ENCODE data around the gene ALKBH7.
"Not testable (repeated sequence)": the region's sequence is repeated elsewhere in the genome, so short reads cannot be mapped to it uniquely, and the experiment has no call there.

Gene ALKBH7

DNA sequence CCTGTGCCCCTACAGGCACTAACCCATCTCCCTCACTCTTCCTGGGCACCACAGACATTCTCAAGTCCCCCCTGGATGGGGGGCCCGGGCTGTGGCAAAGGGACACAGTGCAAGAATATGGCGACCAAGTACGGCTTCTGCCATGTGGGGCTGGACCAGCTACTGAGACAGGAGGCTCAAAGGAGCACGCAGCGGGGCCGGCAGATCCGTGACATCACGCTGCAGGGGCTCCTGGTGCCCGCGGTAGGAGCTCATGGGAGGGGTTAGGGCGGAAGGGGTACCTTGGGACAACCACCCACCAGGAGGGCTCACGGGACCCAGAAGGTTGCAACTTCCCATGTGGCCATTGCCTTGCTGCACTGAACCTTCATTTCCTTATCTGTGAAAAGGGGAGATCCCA, 23.7 kb downstream of the ALKBH7 start:
- Histone ChIP-seq H3K4me2 (no peak overlapping the region), H3K79me2 (ENCODE audit: insufficient read depth, low read depth) (peaks cover 13% of the 10 kb centered on the region; the same call in 1 of the 2 replicates), H3K36me3 (ENCODE audit: insufficient read depth) (no peaks in the 10 kb centered on the region), H3K27ac (no peak overlapping the region), H3K27me3 (ENCODE audit: insufficient read depth, low read depth) (no peaks in the 10 kb centered on the region), H3K9ac (no peak overlapping the region), H4K20me1 (ENCODE audit: insufficient read depth) (no peaks in the 10 kb centered on the region), H3K4me3 (IDR thresholded peaks at IDR 0.05; ENCODE audit: insufficient read depth, low read depth, low read length) (no peak overlapping the region), H3K4me1 (ENCODE audit: low read depth, poor library complexity, severe bottlenecking) (peaks cover 12% of the 10 kb centered on the region), H2AFZ (ENCODE audit: low read depth) (no peak overlapping the region)
- TF ChIP-seq, protein P1, sequence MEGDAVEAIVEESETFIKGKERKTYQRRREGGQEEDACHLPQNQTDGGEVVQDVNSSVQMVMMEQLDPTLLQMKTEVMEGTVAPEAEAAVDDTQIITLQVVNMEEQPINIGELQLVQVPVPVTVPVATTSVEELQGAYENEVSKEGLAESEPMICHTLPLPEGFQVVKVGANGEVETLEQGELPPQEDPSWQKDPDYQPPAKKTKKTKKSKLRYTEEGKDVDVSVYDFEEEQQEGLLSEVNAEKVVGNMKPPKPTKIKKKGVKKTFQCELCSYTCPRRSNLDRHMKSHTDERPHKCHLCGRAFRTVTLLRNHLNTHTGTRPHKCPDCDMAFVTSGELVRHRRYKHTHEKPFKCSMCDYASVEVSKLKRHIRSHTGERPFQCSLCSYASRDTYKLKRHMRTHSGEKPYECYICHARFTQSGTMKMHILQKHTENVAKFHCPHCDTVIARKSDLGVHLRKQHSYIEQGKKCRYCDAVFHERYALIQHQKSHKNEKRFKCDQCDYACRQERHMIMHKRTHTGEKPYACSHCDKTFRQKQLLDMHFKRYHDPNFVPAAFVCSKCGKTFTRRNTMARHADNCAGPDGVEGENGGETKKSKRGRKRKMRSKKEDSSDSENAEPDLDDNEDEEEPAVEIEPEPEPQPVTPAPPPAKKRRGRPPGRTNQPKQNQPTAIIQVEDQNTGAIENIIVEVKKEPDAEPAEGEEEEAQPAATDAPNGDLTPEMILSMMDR (conservative IDR thresholded peaks at IDR 0.05; ENCODE audit: low read depth, low read length) = no peak

DNA sequence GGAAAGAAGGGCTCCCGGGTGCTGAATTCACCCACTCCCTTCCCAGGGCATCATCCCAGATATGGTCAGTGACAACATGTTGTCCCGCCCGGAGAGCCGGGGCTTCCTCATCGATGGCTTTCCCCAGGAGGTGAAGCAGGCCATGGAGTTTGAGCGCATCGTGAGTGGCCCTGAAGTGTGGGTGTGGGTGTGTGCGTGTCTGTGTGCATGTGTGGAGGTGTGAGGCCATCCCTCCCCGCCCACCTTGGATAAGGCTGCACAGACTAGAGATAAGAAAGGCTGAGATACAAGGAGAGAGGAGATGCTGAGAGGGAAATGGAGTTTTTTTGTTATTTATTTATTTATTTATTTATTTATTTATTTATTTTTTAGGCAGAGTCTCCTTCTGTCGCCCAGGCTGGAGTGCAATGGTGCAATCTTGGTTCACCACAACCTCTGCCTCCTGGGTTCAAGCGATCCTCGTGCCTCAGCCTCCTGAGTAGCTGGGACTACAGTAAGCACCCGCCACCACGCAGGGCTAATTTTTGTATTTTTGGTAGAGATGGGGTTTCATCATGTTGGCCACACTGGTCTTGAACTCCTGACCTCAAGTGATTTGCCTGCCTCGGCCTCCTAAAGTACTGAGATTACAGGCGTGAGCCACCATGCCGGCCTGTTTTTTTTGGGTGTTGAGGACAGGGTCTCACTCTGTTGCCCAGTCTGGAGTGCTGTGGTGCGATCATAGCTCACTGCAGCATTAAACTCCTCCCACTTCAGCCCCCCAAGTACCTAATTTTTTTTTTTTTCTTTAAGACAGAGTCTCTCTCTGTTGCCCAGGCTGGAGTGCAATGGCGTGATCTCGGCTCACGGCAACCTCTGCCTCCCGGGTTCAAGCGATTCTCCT, 27.7 kb downstream of the ALKBH7 start:
- not testable (repeated sequence) for H3K9ac ChIP-seq; H3K4me1 ChIP-seq (ENCODE audit: low read depth, poor library complexity, severe bottlenecking); H3K4me2 ChIP-seq; H3K27me3 ChIP-seq (ENCODE audit: insufficient read depth, low read depth); H3K79me2 ChIP-seq (ENCODE audit: insufficient read depth, low read depth); H2AFZ ChIP-seq (ENCODE audit: low read depth); H3K4me3 ChIP-seq (IDR thresholded peaks at IDR 0.05; ENCODE audit: insufficient read depth, low read depth, low read length); H3K36me3 ChIP-seq (ENCODE audit: insufficient read depth); H3K27ac ChIP-seq; H4K20me1 ChIP-seq (ENCODE audit: insufficient read depth)

DNA sequence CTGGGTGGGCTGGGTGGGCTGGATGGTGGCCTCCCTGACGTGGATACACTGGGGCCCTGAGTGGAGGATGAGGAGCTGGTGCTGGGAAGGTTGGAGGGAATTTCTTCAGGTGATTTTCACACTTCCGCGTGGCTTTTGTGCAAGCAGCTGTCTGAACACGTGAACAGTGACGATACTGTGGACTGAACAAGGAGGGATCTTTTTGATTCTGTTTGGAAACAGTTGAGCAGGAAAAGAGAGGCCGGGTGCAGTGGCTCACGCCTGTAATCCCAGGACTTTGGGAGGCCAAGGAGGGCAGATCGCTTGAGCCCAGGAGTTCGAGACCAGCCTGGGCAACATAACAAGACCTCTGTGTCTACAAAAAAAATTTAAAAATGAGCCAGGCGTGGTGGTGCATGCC, 29.5 kb downstream of the ALKBH7 start:
- Histone ChIP-seq H3K4me1 (ENCODE audit: low read depth, poor library complexity, severe bottlenecking) (no peaks in the 10 kb centered on the region), H3K4me3 (IDR thresholded peaks at IDR 0.05; ENCODE audit: insufficient read depth, low read depth, low read length) (no peak overlapping the region), H3K27ac (no peak overlapping the region), H2AFZ (ENCODE audit: low read depth) (no peak overlapping the region), H3K4me2 (no peak overlapping the region), H3K9ac (no peak overlapping the region), H3K79me2 (ENCODE audit: insufficient read depth, low read depth) (no peaks in the 10 kb centered on the region), H3K27me3 (ENCODE audit: insufficient read depth, low read depth) (no peaks in the 10 kb centered on the region), H4K20me1 (ENCODE audit: insufficient read depth) (no peaks in the 10 kb centered on the region), H3K36me3 (ENCODE audit: insufficient read depth) (no peaks in the 10 kb centered on the region)
- TF ChIP-seq, protein P1 (conservative IDR thresholded peaks at IDR 0.05; ENCODE audit: low read depth, low read length) = no peak

DNA sequence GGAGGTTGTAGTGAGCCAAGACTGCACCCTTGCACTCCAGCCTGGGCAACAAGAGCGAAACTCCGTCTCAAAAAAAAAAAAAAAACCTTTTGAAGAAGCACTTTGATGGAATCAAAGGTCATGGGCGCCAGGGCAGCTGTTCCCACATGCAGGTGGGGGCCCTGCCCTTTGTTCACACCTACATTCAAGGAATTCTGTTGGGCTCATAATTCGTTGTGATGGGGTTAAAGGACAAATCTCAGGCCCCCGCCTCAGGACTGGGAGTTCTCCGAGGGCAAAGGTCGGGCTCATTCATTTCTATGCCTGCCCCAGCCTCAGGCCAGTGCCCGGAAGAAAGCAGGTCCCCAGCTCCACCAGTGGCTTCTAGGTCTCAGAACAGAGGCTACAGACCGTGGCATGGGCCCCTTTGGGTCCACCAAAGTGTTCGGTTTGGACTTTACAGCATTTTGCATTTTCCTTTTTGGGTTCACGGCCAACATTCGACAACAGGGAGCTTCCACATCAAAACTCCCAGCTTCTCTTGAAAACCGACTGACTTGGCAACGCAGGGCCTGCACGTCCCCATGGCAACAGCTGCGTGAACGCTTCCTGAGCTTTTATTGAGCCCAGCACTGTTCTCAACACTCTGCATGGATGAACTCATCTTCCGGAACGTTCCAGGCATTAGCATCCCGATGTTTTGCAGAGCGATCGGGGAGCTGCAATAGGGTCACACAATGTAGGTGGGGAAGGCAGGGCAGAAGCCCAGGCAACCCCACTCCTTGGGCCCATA, 30.4 kb downstream of the ALKBH7 start:
- no peaks in the 10 kb centered on the region for H3K36me3 ChIP-seq (ENCODE audit: insufficient read depth)
- H3K4me1 ChIP-seq (ENCODE audit: low read depth, poor library complexity, severe bottlenecking) = no peaks in the 10 kb centered on the region
- no peak overlapping the region for H3K9ac ChIP-seq
- no peaks in the 10 kb centered on the region for H3K27me3 ChIP-seq (ENCODE audit: insufficient read depth, low read depth)
- no peaks in the 10 kb centered on the region for H4K20me1 ChIP-seq (ENCODE audit: insufficient read depth)
- no peaks in the 10 kb centered on the region for H3K79me2 ChIP-seq (ENCODE audit: insufficient read depth, low read depth)
- TF ChIP-seq, protein P1 (conservative IDR thresholded peaks at IDR 0.05; ENCODE audit: low read depth, low read length) = no peak
- H3K4me2 ChIP-seq = no peak overlapping the region
- no peak overlapping the region for H3K4me3 ChIP-seq (IDR thresholded peaks at IDR 0.05; ENCODE audit: insufficient read depth, low read depth, low read length)
- H3K27ac ChIP-seq = no peak overlapping the region
- no peak overlapping the region for H2AFZ ChIP-seq (ENCODE audit: low read depth)
